PC-9 (cell line): ENCODE measurements around the gene SH3RF3.

Source experiments
- CTCF ChIP-seq: fragments of 200-600 bp; sonication (generic); conservative IDR thresholded peaks from 2 replicates; pipeline ENCODE4 v1.6.1; 2017; ENCODE audit warnings: mixed run types, antibody characterized with exemption, mild to moderate bottlenecking, moderate library complexity
- EZH2 ChIP-seq: fragments of 200-600 bp; sonication (generic); IDR thresholded peaks from 2 replicates; pipeline ENCODE4 v1.8.0; 2017; ENCODE audit warnings: antibody characterized with exemption, low read depth

- TF ChIP-seq CTCF (no peak), EZH2 (no peak)
Measured at GRCh38 chr2:109497911-109498870, 369.2 kb downstream of the SH3RF3 start.
